ENCODE data around the gene PIP4K2A.

Gene PIP4K2A

DNA sequence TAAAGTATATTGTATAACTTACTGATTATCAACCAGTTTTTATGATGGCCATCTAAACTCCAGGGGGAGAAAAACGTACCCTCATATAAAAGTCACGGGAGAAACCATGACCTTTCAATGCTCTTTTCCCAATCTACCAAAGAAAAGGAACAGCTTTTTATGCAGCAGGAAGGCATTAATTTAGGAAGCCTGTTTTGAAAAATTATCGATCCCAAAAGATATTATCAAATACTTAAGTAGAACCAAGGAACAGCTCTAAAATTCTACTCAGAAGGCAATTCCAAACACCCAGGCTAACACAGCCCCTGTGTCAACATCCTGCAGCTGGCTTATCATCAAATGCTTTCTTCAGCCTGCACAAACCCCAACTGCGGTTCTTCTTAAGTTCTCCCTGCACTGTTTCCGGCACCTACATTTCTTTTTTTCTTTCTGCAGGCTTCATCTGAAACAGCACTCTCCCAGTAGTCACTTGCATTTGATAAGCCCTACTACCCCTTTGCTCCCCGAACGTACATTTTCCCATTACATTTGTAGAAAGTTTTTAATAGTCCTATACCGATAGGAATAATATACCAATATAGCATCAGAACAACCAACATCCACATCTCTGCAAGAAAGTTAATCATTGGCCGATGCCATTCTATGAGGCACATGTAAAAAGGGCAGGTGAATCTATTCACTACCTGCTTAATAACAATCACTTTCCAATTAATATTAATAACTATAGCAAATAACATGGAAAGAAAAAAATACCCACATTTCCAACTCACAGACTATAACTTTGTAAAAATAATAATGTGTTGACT is 47.9 kb downstream of the PIP4K2A start:
- no peak for DNase-seq (ENCODE audit: low read depth, low spot score)

DNA sequence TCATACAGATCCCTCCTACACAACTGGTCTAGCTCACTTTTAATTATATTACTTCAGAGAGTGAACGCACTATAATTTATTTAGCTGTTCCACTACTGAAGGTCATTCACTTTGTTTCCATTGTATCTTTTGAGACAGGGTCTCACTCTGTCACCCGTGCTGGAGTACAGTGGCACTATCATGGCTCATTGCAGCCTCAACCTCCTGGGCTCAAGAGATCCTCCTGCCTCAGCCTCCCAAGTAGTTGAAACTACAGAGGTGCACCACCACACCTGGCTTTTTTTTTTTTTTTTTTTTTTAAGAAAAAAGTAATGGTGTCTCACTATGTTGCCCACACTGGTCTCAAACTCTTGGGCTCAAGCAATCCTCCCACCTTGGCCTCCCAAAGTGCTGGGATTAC is 49.0 kb downstream of the PIP4K2A start:
- DNase-seq (ENCODE audit: low read depth, low spot score) = no peak

GRCh38 chr10:22662733-22663330 is 51.5 kb downstream of the PIP4K2A start:
- DNase-seq (ENCODE audit: low read depth, low spot score) = no peak

GRCh38 chr10:22659866-22660265 is 54.5 kb downstream of the PIP4K2A start:
- DNase-seq (ENCODE audit: low read depth, low spot score) = no peak

DNA sequence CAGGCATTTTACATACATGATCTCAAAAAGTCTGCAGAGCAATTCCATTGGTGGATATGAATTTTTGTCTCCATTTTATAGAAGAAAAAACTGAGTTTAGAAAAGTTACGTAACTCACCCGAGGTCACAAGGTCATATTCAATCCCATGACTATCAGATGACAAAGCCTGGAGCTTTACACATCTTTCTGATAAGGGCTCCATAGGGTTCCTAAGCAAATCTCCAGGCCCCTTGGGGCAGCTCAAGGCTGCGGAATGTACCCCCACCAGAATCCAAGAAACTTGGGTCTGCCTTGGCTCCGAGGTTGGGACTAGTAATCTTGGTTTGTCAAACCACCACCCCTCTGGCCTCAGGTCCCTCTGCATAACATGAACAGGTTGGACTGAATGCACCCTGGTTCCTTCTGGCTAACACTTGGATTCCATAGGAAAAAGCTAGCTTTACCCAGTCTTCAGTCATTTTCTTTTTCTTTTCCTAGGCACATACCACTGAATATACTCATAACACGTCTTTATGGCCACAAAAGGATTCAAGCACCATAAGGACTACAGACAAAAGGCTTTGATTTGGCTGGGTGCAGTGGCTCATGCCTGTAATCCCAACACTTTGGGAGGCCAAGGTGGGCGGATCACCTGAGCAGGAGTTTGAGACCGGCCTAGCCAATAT is 55.5 kb downstream of the PIP4K2A start:
- no peak for DNase-seq (ENCODE audit: low read depth, low spot score)

- DNase-seq (ENCODE audit: low read depth, low spot score) = no peak
Observed at GRCh38 chr10:22657566-22658225, 56.7 kb downstream of the PIP4K2A start.

GRCh38 chr10:22657024-22657423 is 57.4 kb downstream of the PIP4K2A start:
- no peak for DNase-seq (ENCODE audit: low read depth, low spot score)

DNA sequence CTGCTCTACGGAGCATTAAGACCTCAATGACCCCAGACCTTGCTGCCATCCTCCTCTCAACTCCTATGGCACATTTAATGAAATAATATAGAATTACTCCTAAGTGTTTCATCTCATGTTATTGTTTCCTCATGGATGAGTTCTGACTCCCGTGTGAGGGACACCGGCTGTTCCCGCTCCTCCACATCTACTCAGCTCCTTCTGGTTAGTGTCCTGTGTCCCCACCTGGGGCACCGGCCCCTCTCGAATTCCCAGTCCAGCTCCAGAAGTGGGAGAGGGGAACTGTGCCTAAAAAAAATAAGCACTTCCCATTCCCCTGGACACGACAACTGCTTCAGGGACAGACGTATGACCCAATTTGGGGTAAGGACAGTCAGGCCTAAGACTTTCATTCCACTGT is 58.3 kb downstream of the PIP4K2A start:
- no peak for DNase-seq (ENCODE audit: low read depth, low spot score)

DNA sequence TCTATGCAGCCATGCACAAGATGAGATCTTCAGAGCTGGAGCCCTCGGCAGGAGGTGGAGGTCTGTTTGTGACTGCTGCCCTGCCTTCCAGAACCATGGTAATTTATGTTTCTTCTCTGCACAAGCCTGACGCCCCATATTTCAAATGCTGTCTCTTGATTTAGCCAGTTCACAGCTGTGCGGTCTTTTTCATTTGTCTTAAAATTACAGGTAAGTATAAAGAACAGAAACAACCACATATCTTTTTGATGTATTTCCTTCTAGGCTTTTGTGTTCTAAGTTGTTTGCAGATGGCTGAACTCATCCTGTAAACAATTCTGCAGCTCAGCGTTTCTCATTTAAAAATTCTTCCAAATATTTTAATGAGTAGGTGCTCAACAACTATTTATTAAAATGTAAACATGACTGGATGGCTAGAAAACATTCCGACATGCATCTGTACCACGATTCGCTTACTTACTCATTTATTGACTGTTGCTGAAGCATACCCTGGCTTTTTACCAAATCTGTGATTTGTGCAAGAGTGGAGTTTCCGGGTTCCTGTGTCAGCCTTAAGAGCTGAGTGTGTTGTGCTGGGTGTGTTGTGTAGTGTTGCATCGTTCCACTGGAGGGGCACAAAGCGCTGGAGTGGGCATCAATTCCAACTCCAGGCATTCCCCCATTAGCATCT is 58.9 kb downstream of the PIP4K2A start:
- DNase-seq (ENCODE audit: low read depth, low spot score) = no peak

DNA sequence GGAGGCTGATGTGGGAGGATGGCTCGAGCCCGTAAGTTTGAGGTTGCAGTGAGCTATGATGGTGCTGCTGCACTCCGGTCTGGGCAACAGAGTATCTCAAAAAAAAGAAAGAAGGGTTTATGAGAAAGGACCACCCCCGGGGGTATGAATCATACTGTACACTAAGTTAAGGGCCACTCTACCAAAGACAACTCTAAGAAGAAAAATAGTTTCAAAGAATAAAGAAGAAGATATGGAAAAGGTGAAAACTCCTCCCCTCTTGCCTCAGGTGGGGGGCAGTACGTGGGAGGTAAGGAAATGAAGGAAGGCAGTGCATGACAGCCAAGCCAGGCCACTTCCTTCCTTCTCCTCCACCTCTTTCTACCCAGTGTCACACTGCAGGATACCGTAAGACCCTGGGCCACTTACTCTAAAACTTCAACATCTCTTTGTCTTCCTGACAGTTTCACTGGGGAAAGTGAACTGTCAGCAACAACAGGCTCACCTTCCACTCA is 61.3 kb downstream of the PIP4K2A start:
- no peak for DNase-seq (ENCODE audit: low read depth, low spot score)

DNA sequence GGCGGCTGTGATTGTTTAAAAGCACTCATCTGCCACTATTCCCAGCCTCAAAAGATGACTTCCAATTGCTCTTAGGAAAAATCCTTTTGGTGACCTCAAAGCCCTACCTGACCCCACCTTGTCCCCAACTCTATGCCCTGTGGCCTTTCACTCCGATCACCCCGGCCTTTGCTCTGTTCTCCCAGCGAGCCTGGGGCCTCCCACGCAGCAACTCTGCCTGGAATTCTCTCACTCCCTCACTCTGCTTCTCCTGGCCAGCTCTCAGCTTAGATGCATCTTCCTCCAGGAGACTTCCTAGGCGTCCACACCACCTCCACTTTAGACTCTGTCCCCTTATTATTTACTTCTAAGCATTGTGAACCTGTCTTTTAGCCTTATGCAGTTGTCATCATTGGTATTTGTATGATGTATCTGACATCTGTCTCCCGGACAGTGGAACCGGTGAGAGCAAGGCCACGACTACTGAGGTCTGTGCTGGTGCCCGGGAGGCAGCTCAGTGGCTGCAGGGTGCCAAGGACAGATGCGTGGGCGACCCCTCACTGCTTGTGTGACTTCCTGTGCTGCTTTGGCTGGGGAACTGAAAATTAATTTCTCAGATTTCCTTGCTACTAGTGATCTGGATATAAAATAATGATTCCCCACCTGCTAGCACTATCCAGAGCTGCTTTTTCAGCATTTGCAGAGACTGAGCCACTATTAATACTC is 63.0 kb downstream of the PIP4K2A start:
- DNase-seq (ENCODE audit: low read depth, low spot score) = no peak

GRCh38 chr10:22649994-22650393 is 64.4 kb downstream of the PIP4K2A start:
- DNase-seq (ENCODE audit: low read depth, low spot score) = no peak

- no peak for DNase-seq (ENCODE audit: low read depth, low spot score)
Observed at GRCh38 chr10:22649390-22649841, 65.0 kb downstream of the PIP4K2A start.

DNA sequence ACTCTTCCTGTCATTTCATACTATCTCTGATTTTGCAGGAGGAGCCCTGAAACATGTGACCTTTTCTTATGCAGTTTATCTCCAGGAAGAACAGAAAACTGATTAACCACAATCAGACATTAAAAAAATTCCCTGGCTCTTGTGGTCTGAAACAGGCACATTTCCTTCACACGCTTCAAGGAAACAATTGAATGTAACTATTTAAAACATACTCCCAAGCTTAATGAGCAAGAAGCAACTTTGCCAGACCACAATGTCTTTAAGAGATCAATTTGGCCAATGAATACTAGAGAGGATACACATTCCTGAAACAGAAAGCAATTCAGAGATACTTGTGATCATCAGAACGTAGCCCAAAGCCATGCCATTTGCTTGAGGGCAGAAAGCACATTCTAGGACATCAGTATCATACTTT is 65.8 kb downstream of the PIP4K2A start:
- no peak for DNase-seq (ENCODE audit: low read depth, low spot score)

GRCh38 chr10:22647244-22647643 is 67.1 kb downstream of the PIP4K2A start:
- DNase-seq (ENCODE audit: low read depth, low spot score) = no peak

DNA sequence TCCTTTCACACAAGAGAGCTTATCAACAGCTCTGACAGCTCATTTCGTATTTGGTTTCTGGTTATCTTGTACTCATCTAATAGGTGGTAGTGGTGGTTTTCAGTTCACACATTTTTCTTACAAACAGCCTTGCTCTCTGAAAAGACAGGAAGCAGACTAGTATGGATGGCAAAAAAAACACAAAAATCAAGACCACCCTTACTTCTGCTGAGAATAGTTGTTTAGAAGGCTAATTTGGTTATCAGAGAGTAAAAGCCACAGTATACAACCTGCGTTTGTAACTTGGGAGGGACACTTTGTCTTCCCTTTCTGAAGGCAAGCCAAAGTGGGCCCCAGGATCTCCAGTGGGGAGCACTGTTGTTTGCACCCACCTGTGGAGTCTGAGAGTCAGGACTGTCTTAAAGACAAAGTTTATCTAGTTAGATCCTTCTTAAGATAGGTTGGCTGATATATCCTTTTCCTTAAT is 68.0 kb downstream of the PIP4K2A start:
- no peak for DNase-seq (ENCODE audit: low read depth, low spot score)

GRCh38 chr10:22644222-22644621 is 70.2 kb downstream of the PIP4K2A start:
- DNase-seq (ENCODE audit: low read depth, low spot score) = no peak

- no peak for DNase-seq (ENCODE audit: low read depth, low spot score)
Observed at GRCh38 chr10:22643775-22644174, 70.6 kb downstream of the PIP4K2A start.

GRCh38 chr10:22643116-22643515 is 71.3 kb downstream of the PIP4K2A start:
- DNase-seq (ENCODE audit: low read depth, low spot score) = no peak

DNA sequence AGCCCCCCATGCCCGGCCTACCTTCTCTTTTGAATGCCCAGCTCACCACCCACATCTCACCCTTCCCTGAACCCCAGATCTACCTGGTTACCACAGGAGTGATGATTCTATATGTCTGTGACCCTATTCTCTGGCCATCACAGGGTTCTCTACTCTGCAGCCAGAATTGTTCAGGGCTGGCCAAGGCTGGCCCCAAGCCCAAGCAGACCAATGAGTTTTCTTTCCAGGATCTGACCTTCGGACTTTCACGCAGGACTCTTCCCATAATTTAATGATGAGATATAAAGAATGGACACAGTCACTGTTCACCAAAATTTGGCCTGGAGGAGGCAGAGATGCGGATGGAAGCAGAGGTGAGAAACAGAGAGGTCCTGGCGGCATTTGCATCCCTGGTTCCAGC is 72.6 kb downstream of the PIP4K2A start:
- DNase-seq (ENCODE audit: low read depth, low spot score) = no peak

GRCh38 chr10:22640359-22640758 is 74.0 kb downstream of the PIP4K2A start:
- DNase-seq (ENCODE audit: low read depth, low spot score) = no peak
